B cell (primary cell): ENCODE data around the gene CRMP1. TPM values are rescaled to one million over a fixed set of nuclear protein-coding genes. Genes with fewer than 3 reads are reported as not detected.

Experiments
- ATAC-seq: fragments of 200-7000 bp; cut with Tn5 transposase; one replicate; pipeline ENCODE4 v1.10.0; 2021; ENCODE audit warnings: low read depth, mild to moderate bottlenecking, moderate number of reproducible peaks, moderate library complexity
- CTCF ChIA-PET: fragments of 350-600 bp; sonication (Branson Sonifier 250); formaldehyde crosslinking; loops from one replicate; lab custom pipeline; 2021; ENCODE audit warnings: antibody characterized with exemption, inconsistent platforms; lab: Charles Lee
- POLR2A ChIA-PET: fragments of 350-600 bp; sonication (Branson Sonifier 250); formaldehyde crosslinking; loops from one replicate; lab custom pipeline; 2021; ENCODE audit warnings: antibody characterized with exemption; lab: Charles Lee
- DNase-seq: peaks from one replicate; pipeline ENCODE4 v3.0.0; 2013
- H2AFZ ChIP-seq: 2 replicates; pipeline ENCODE4 v1.6.1; 2012; ENCODE audit warnings: mild to moderate bottlenecking, low read depth, low read length; ENCODE audit not compliant: insufficient read depth, poor library complexity, severe bottlenecking
- H3K27ac ChIP-seq, 2 donors: 1 replicate in 1 of 2; 2 replicates in 1 of 2; pipeline ENCODE4 v1.5.1; 2012 to 2013; ENCODE audit warnings: low read length in 2 of 2, mild to moderate bottlenecking in 2 of 2, moderate library complexity in 1 of 2
- H3K27me3 ChIP-seq, 4 experiments: fragments of 200-600 bp in 1 of 4; sonication (generic) in 1 of 4; replicated peaks in 1 of 4; 1 replicate in 2 of 4; 2 replicates in 2 of 4; pipeline versions ENCODE4 v1.6.1 to v1.7.0; 2013 to 2016; ENCODE audit warnings: low read length in 3 of 4, mild to moderate bottlenecking in 2 of 4, mixed read lengths in 1 of 4, moderate library complexity in 1 of 4; ENCODE audit not compliant: insufficient read depth in 4 of 4, control insufficient read depth in 3 of 4; ENCODE audit errors: control extremely low read depth in 1 of 4
- H3K36me3 ChIP-seq, 2 experiments: replicated peaks in 1 of 2; 1 replicate in 1 of 2; 2 replicates in 1 of 2; pipeline versions ENCODE4 v1.6.1 to v1.7.1; 2013; ENCODE audit warnings: low read length in 1 of 2; ENCODE audit not compliant: insufficient read depth in 2 of 2, control insufficient read depth in 1 of 2; ENCODE audit errors: control extremely low read depth in 1 of 2, extremely low read depth in 1 of 2
- H3K4me1 ChIP-seq, 2 donors: fragments of 200-600 bp in 1 of 2; sonication (generic) in 1 of 2; 1 replicate in 1 of 2; 2 replicates in 1 of 2; pipeline versions ENCODE4 v1.5.1 to v1.6.1; 2013 to 2017; ENCODE audit warnings: low read length in 2 of 2; ENCODE audit not compliant: control insufficient read depth in 2 of 2, insufficient read depth in 2 of 2
- H3K4me2 ChIP-seq: replicated peaks from 2 replicates; pipeline ENCODE3; 2012; ENCODE audit warnings: mild to moderate bottlenecking, low read depth, low read length; ENCODE audit not compliant: poor library complexity, severe bottlenecking
- H3K4me3 ChIP-seq, 5 experiments: fragments of 200-600 bp in 1 of 5; sonication (generic) in 1 of 5; 1 replicate in 3 of 5; 2 replicates in 2 of 5; pipeline versions ENCODE4 v1.5.1 to v1.7.0; 2011 to 2016; ENCODE audit warnings: low read length in 4 of 5, mild to moderate bottlenecking in 4 of 5, low read depth in 2 of 5, control low read depth in 1 of 5, moderate library complexity in 1 of 5; ENCODE audit not compliant: insufficient read depth in 1 of 5; ENCODE audit errors: control extremely low read depth in 1 of 5, extremely low read depth in 1 of 5
- H3K79me2 ChIP-seq: fragments of 200-600 bp; sonication (generic); one replicate; pipeline ENCODE4 v1.6.0; 2016; ENCODE audit warnings: low read length; ENCODE audit not compliant: control insufficient read depth, insufficient read depth
- H3K9ac ChIP-seq: fragments of 200-600 bp; sonication (generic); 2 replicates; pipeline ENCODE4 v1.6.1; 2017; ENCODE audit warnings: mild to moderate bottlenecking, low read length, moderate library complexity
- H3K9me3 ChIP-seq, 3 donors: one replicate each; pipeline versions ENCODE4 v1.6.1 to v1.7.1; 2013; ENCODE audit warnings: low read length in 2 of 3; ENCODE audit not compliant: control insufficient read depth in 2 of 3, insufficient read depth in 1 of 3; ENCODE audit errors: control extremely low read depth in 1 of 3
- H4K20me1 ChIP-seq: 2 replicates; pipeline ENCODE4 v1.6.0; 2012; ENCODE audit warnings: mild to moderate bottlenecking, low read length; ENCODE audit not compliant: insufficient read depth, control insufficient read depth, poor library complexity, severe bottlenecking
- H3K27ac Mint-ChIP-seq: one replicate; pipeline ENCODE4 v1.8.0; 2021; ENCODE audit warnings: mixed read lengths
- H3K27me3 Mint-ChIP-seq: one replicate; pipeline ENCODE4 v1.8.0; 2021; ENCODE audit warnings: mixed read lengths
- H3K4me1 Mint-ChIP-seq: one replicate; pipeline ENCODE4 v1.8.0; 2021; ENCODE audit warnings: mixed read lengths
- H3K4me3 Mint-ChIP-seq: one replicate; pipeline ENCODE4 v1.8.0; 2021; ENCODE audit warnings: mixed read lengths
- H3K9me3 Mint-ChIP-seq: one replicate; pipeline ENCODE4 v1.8.0; 2022; ENCODE audit warnings: mixed read lengths; ENCODE audit not compliant: insufficient read depth
- EZH2 ChIP-seq: IDR thresholded peaks from 2 replicates; pipeline ENCODE4 v1.6.1; 2012; ENCODE audit warnings: borderline replicate concordance, low read depth, mild to moderate bottlenecking, moderate library complexity, low read length; ENCODE audit not compliant: insufficient read depth, poor library complexity, severe bottlenecking
- WGBS: methylation state at CpG from one replicate; pipeline ENCODE4 v1.1.5; 2013; ENCODE audit warnings: missing lambda C conversion rate; ENCODE audit not compliant: insufficient coverage; 5-methylcytosine and 5-hydroxymethylcytosine counted together
- intact Hi-C: fragments of 100-400 bp; cut with micrococcal nuclease; formaldehyde crosslinking; loops from one replicate; pipeline ENCODE4 v1.10.0; 2022
- polyA plus RNA-seq: library from polyadenylated mRNA; depleted of rRNA; stranded (reverse); fragments of >200 nt; gene quantifications from 2 replicates; pipeline ENCODE4 v1.2.3, GENCODE V29; 2012
- total RNA-seq, 2 donors: library from RNA; stranded (reverse); fragments of 120-200 nt in 1 of 2; gene quantifications; 1 replicate in 1 of 2; 2 replicates in 1 of 2; pipeline versions ENCODE4 v1.2.3 to v1.2.4, GENCODE V29; 2013 to 2022
- TF ChIP-seq, protein P1 (sequence below): fragments of 200-600 bp; IDR thresholded peaks from one replicate; pipeline ENCODE4 v1.8.0; 2022; ENCODE audit warnings: antibody characterized with exemption, mild to moderate bottlenecking

CRMP1 gene
- total and polyA plus RNA-seq, 2 donors (not counting 1 experiment from before 2014, with no cell fraction given) = 0.13 TPM; not detected in 1

DNA sequence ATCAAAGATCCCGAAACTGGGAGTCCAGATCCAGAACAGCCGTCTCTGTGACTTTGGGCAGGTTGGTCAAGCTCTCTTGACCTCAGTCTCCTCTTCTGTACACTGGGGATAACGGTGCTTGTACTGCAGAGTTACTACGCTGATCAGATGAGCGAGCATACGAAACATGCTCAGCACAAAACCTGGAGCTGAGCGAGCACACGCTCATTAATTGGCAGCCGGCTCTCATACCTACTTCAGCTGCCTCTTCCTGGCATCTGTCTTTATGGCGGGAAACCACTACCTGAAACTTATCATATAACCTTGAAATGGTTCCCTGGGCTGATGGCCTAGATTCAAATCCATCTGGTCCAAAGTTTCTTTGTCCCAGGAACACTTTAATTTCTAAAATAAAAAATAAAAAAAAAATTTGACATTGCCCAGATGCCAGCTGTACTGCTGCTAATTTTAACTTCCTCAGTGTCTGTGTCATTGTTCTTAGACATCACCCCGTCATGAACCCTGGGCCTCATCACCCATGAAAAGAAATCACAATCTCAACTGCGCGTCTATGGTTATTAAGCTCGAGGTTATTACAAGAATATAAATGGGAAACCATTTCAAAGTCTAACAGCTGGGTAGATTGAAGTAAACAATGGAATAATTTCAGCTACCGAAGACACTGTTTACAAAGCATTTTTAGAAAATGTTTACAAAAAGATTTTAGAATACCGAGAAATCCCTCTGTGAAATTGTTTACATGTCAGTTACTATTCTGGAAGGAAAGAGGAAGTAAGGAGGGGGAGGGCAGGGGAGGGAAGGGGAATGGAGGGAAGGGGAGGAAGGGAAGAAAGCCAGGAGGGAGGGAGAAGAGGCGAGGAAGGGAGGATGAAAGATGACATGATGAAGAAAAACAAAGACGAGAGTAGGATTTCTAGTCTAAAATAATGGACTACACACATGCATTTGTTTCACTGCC lies 49.0 kb downstream of the CRMP1 start:
- Histone ChIP-seq H4K20me1 (no peaks in the 10 kb centered on the region), H3K79me2 (no peaks in the 10 kb centered on the region), H3K9ac (no peak overlapping the region), H3K4me2 (no peak overlapping the region), H3K27ac (no peak overlapping the region), H3K27me3 (no peaks in the 10 kb centered on the region), H3K4me1 (no peaks in the 10 kb centered on the region), H3K9me3 (peaks cover 0 to 4% (median 0%) of the 10 kb centered on the region in 3 donors), H2AFZ (no peak overlapping the region), H3K36me3 (no peaks in the 10 kb centered on the region), H3K4me3 (no peak overlapping the region)
- 78% methylated on average over 11 of the region's 18 CpGs for WGBS
- ChIA-PET POLR2A (no interaction called here), CTCF (interaction anchor here (0.8 kb wide), 1 partner anchor 14 kb away, joined by 3 read pairs; no protein-coding TSS in a partner anchor)
- DNase-seq (no peak), ATAC-seq (no peak)
- no peak overlapping the region for H3K4me3 Mint-ChIP-seq
- no peak overlapping the region for H3K27ac Mint-ChIP-seq
- TF ChIP-seq, protein P1, sequence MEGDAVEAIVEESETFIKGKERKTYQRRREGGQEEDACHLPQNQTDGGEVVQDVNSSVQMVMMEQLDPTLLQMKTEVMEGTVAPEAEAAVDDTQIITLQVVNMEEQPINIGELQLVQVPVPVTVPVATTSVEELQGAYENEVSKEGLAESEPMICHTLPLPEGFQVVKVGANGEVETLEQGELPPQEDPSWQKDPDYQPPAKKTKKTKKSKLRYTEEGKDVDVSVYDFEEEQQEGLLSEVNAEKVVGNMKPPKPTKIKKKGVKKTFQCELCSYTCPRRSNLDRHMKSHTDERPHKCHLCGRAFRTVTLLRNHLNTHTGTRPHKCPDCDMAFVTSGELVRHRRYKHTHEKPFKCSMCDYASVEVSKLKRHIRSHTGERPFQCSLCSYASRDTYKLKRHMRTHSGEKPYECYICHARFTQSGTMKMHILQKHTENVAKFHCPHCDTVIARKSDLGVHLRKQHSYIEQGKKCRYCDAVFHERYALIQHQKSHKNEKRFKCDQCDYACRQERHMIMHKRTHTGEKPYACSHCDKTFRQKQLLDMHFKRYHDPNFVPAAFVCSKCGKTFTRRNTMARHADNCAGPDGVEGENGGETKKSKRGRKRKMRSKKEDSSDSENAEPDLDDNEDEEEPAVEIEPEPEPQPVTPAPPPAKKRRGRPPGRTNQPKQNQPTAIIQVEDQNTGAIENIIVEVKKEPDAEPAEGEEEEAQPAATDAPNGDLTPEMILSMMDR = no peak
- TF ChIP-seq EZH2 = no peak
- intact Hi-C loops = no loop called here
- no peaks in the 10 kb centered on the region for H3K27me3 Mint-ChIP-seq
- peaks cover 7% of the 10 kb centered on the region for H3K4me1 Mint-ChIP-seq
- no peaks in the 10 kb centered on the region for H3K9me3 Mint-ChIP-seq

DNA sequence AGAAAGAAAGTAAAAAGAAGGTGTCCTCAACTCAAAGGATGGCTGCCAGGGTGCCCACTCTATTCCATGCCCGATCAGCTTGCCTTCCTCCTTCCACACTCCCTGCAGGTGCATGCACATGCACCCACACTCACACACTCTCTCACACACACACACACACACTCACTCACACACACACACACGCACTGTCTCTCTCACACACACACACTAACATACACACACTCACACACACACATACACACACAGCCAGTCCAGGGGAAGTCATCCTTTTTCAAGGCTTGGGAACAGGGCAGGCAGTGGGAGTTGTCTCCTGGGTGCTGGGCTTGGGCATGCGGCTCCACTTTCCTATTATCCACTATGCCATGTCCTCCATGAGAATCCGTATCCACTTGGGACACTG lies 50.4 kb downstream of the CRMP1 start:
- no peak for TF ChIP-seq EZH2
- TF ChIP-seq, protein P1 = no peak
- H3K27ac ChIP-seq = no peak overlapping the region
- H3K4me2 ChIP-seq = no peak overlapping the region
- 96% methylated on average over 3 of the region's 4 CpGs for WGBS
- H3K9me3 ChIP-seq = peaks cover 0 to 4% (median 0%) of the 10 kb centered on the region in 3 donors
- H3K9me3 Mint-ChIP-seq = no peaks in the 10 kb centered on the region
- H3K4me1 ChIP-seq = no peaks in the 10 kb centered on the region
- no peaks in the 10 kb centered on the region for H4K20me1 ChIP-seq
- H3K9ac ChIP-seq = no peak overlapping the region
- H3K4me3 Mint-ChIP-seq = no peak overlapping the region
- H3K27ac Mint-ChIP-seq = no peak overlapping the region
- no peaks in the 10 kb centered on the region for H3K79me2 ChIP-seq
- no peaks in the 10 kb centered on the region for H3K27me3 ChIP-seq
- H3K27me3 Mint-ChIP-seq = no peaks in the 10 kb centered on the region
- DNase-seq (no peak), ATAC-seq (no peak)
- H3K4me3 ChIP-seq = no peak overlapping the region
- ChIA-PET POLR2A (no interaction called here), CTCF (no interaction called here)
- H3K4me1 Mint-ChIP-seq = peaks cover 7% of the 10 kb centered on the region
- H2AFZ ChIP-seq = no peak overlapping the region
- intact Hi-C loops = no loop called here
- no peaks in the 10 kb centered on the region for H3K36me3 ChIP-seq
